Progenitor cell of endocrine pancreas (in vitro differentiated cells): Measurements from ENCODE around the gene C3orf49. TPM values are rescaled to one million over a fixed set of nuclear protein-coding genes. Genes with fewer than 3 reads are reported as not detected.

Experiments
- DNase-seq: peaks from one replicate; pipeline ENCODE4 v3.0.0; 2021; ENCODE audit warnings: low spot score; ENCODE audit not compliant: unreplicated experiment
- H3K27ac Mint-ChIP-seq: 2 replicates; pipeline ENCODE4 v1.8.0; 2021; ENCODE audit warnings: mild to moderate bottlenecking, moderate library complexity, mixed read lengths
- H3K27me3 Mint-ChIP-seq: 2 replicates; pipeline ENCODE4 v1.8.0; 2021; ENCODE audit warnings: mixed read lengths
- H3K36me3 Mint-ChIP-seq: 2 replicates; pipeline ENCODE4 v1.8.0; 2022; ENCODE audit warnings: mixed read lengths; ENCODE audit not compliant: insufficient read depth
- H3K4me1 Mint-ChIP-seq: 2 replicates; pipeline ENCODE4 v1.8.0; 2021; ENCODE audit warnings: low read depth, mixed read lengths
- H3K4me3 Mint-ChIP-seq: 2 replicates; pipeline ENCODE4 v1.8.0; 2021; ENCODE audit warnings: low read depth, mild to moderate bottlenecking, moderate library complexity, mixed read lengths
- H3K9me3 Mint-ChIP-seq: 2 replicates; pipeline ENCODE4 v1.8.0; 2021; ENCODE audit warnings: low read depth, mixed read lengths
- CTCF ChIP-seq: fragments of 200-600 bp; sonication (generic); IDR thresholded peaks from one replicate; pipeline ENCODE4 v1.5.0; 2021; ENCODE audit warnings: antibody characterized with exemption, mild to moderate bottlenecking; ENCODE audit not compliant: unreplicated experiment
- total RNA-seq: library from RNA; stranded (reverse); gene quantifications from 2 replicates; pipeline ENCODE4 v1.2.1, GENCODE V29; 2021

The C3orf49 gene
- total RNA-seq, 1 donor from 2014 or later = not detected

DNA sequence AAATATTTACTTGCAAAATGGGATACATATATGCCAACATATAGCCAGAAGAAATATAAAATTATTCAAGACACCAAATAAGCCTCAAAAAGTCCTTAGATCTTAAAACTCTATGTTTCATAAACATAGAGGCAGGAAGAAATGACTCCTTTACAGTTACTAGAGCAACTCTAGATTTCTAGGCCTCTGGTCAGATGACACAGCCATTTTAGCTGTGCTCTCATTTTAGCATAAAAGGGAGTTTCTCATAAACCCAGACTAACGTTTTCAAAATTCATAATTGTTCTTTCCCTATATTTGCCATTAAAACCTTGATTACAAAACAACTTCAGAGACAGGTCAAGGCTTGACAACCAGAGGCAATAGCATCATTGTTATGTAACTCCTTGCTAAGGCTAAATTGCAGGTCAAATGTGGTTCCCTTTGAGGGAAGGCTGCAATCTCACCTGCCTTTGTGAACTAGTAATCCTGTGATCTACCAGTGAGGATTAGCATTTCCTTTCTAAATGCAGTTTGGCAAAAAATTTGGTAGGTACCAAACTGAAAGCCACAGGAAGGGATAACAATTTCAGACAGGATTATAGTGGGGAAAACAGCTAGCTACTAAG, 36.3 kb downstream of the C3orf49 start:
- no peak for DNase-seq
- Mint-ChIP-seq H3K9me3 (no peaks in the 10 kb centered on the region), H3K4me1 (peaks cover 11% of the 10 kb centered on the region), H3K36me3 (peaks cover 9% of the 10 kb centered on the region), H3K27ac (no peak overlapping the region), H3K4me3 (no peak overlapping the region), H3K27me3 (no peaks in the 10 kb centered on the region)
- no peak for TF ChIP-seq CTCF

GRCh38 chr3:63857311-63857710, 38.2 kb downstream of the C3orf49 start:
- peaks cover 18% of the 10 kb centered on the region for H3K4me1 Mint-ChIP-seq
- DNase-seq = no peak
- H3K36me3 Mint-ChIP-seq = peaks cover 4% of the 10 kb centered on the region
- no peaks in the 10 kb centered on the region for H3K9me3 Mint-ChIP-seq
- H3K4me3 Mint-ChIP-seq = no peak overlapping the region
- TF ChIP-seq CTCF = no peak
- H3K27ac Mint-ChIP-seq = no peak overlapping the region
- no peaks in the 10 kb centered on the region for H3K27me3 Mint-ChIP-seq

DNA sequence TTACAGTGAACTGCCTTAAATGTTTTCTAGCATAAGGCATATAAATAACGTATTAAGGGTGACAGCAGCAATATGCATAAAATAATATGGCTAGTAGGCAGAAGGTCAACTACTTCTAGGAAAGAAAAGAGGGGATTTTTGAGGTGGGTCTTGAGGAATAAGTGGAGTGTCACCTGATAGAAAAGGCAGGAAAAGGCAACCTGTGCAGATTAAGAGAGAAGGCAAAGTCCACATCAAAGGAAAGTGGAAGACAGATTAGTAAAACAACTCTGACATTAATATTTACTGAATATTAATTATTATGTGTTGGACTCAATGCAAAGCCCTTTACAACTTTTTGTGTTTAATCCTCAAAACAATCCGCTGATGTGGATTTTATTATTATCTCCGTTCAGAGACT, 41.7 kb downstream of the C3orf49 start:
- Mint-ChIP-seq H3K27me3 (no peaks in the 10 kb centered on the region), H3K36me3 (peaks cover 3% of the 10 kb centered on the region), H3K9me3 (no peaks in the 10 kb centered on the region), H3K27ac (no peak overlapping the region), H3K4me3 (no peak overlapping the region), H3K4me1 (peaks cover 32% of the 10 kb centered on the region)
- no peak for DNase-seq
- no peak for TF ChIP-seq CTCF

DNA sequence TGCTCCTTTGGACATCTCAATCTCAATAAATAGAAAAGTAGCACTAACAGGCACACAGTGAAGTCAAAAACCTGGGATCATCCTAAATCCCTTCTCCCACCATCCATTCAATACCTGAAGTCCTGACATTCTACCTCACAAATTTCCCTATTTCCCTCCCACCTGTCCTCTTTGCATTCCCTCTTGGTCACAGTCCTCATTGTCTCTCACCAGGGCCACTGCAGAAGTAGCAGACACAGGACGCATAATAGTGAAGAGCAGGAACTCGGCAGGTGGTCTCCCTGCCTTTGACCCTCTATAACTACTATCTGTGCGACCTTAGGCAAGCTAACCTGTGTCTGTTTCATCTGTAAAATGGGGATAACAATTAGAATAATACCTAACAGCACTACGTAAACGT, 42.2 kb downstream of the C3orf49 start:
- Mint-ChIP-seq H3K4me3 (no peak overlapping the region), H3K27me3 (no peaks in the 10 kb centered on the region)

DNA sequence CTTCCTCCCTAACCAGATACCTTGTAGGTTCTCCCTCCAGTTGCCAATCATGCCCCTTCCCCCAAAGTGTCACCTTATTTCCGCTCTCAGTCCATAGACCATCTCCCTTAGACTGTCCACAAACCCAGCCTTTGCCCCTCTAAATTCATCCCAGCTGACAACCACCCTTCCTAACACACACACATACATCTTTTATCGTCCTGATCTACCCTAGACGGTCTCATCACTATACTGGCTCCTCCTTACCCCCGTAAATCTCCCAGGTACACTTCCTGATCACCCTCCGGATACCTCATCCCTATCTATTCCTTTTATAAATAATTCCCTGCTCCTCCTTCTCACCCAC, 43.7 kb downstream of the C3orf49 start:
- Mint-ChIP-seq H3K36me3 (peaks cover 8% of the 10 kb centered on the region), H3K4me3 (peak overlapping the region; percentile 94), H3K4me1 (peaks cover 32% of the 10 kb centered on the region), H3K27ac (peak overlapping the region; percentile 98), H3K9me3 (no peaks in the 10 kb centered on the region), H3K27me3 (no peaks in the 10 kb centered on the region)
- no peak for DNase-seq
- TF ChIP-seq CTCF = no peak

More for the DNA sequence above, 42.2 kb downstream of the C3orf49 start:
- H3K9me3 Mint-ChIP-seq = no peaks in the 10 kb centered on the region
- H3K4me1 Mint-ChIP-seq = peaks cover 32% of the 10 kb centered on the region
- no peak for DNase-seq
- no peak for TF ChIP-seq CTCF
- peaks cover 4% of the 10 kb centered on the region for H3K36me3 Mint-ChIP-seq
- H3K27ac Mint-ChIP-seq = no peak overlapping the region
